IPS-18a (cell line): ENCODE measurements around the gene BOC.

ENCODE experiments used
- H3K27ac ChIP-seq: one replicate; pipeline ENCODE4 v1.5.1; 2013; ENCODE audit warnings: low read length
- H3K27me3 ChIP-seq: one replicate; pipeline ENCODE4 v1.6.1; 2013; ENCODE audit warnings: mild to moderate bottlenecking, low read length; ENCODE audit not compliant: control insufficient read depth, insufficient read depth
- H3K36me3 ChIP-seq: one replicate; pipeline ENCODE4 v1.6.1; 2013; ENCODE audit warnings: low read depth, low read length; ENCODE audit not compliant: control insufficient read depth
- H3K4me1 ChIP-seq: one replicate; pipeline ENCODE4 v1.6.1; 2013; ENCODE audit warnings: low read depth, low read length; ENCODE audit not compliant: control insufficient read depth
- H3K4me3 ChIP-seq: one replicate; pipeline ENCODE4 v1.5.1; 2013; ENCODE audit warnings: low read length
- H3K9ac ChIP-seq: one replicate; pipeline ENCODE4 v1.6.1; 2013; ENCODE audit warnings: mild to moderate bottlenecking, low read length, moderate library complexity
- H3K9me3 ChIP-seq: one replicate; pipeline ENCODE4 v1.6.1; 2013; ENCODE audit warnings: low read depth, low read length; ENCODE audit not compliant: control insufficient read depth

The BOC gene

GRCh38 chr3:113275929-113276750, 64.8 kb downstream of the BOC start:
- no peaks in the 10 kb centered on the region for H3K27me3 ChIP-seq
- H3K9me3 ChIP-seq, result no peaks in the 10 kb centered on the region
- peaks cover 15% of the 10 kb centered on the region for H3K36me3 ChIP-seq
- H3K9ac ChIP-seq, result no peak overlapping the region
- H3K4me1 ChIP-seq, result peaks cover 13% of the 10 kb centered on the region
- no peak overlapping the region for H3K27ac ChIP-seq
- H3K4me3 ChIP-seq, result no peak overlapping the region

- Histone ChIP-seq H3K36me3 (peaks cover 12% of the 10 kb centered on the region), H3K27me3 (no peaks in the 10 kb centered on the region), H3K27ac (no peak overlapping the region)
Measured at GRCh38 chr3:113276751-113277080, 65.4 kb downstream of the BOC start.

GRCh38 chr3:113277414-113277813, 66.1 kb downstream of the BOC start:
- Histone ChIP-seq H3K27ac (no peak overlapping the region), H3K4me1 (peaks cover 13% of the 10 kb centered on the region), H3K36me3 (peaks cover 6% of the 10 kb centered on the region), H3K27me3 (no peaks in the 10 kb centered on the region), H3K4me3 (no peak overlapping the region), H3K9me3 (no peaks in the 10 kb centered on the region), H3K9ac (no peak overlapping the region)

More at GRCh38 chr3:113276751-113277080, 65.4 kb downstream of the BOC start:
- Histone ChIP-seq H3K4me1 (peaks cover 13% of the 10 kb centered on the region), H3K9ac (no peak overlapping the region), H3K9me3 (no peaks in the 10 kb centered on the region), H3K4me3 (no peak overlapping the region)

- Histone ChIP-seq H3K9me3 (no peaks in the 10 kb centered on the region), H3K9ac (no peak overlapping the region), H3K36me3 (peaks cover 6% of the 10 kb centered on the region), H3K4me1 (peaks cover 13% of the 10 kb centered on the region), H3K27ac (no peak overlapping the region), H3K27me3 (no peaks in the 10 kb centered on the region), H3K4me3 (no peak overlapping the region)
Measured at GRCh38 chr3:113277941-113278598, 66.7 kb downstream of the BOC start.

- peaks cover 13% of the 10 kb centered on the region for H3K4me1 ChIP-seq
- no peak overlapping the region for H3K4me3 ChIP-seq
- H3K9ac ChIP-seq, result no peak overlapping the region
- H3K27me3 ChIP-seq, result no peaks in the 10 kb centered on the region
- peaks cover 3% of the 10 kb centered on the region for H3K36me3 ChIP-seq
- H3K9me3 ChIP-seq, result no peaks in the 10 kb centered on the region
- no peak overlapping the region for H3K27ac ChIP-seq
Measured at GRCh38 chr3:113278599-113278955, 67.2 kb downstream of the BOC start.

GRCh38 chr3:113279686-113280085, 68.3 kb downstream of the BOC start:
- H3K4me1 ChIP-seq, result peaks cover 13% of the 10 kb centered on the region
- H3K4me3 ChIP-seq, result no peak overlapping the region
- H3K36me3 ChIP-seq, result peaks cover 2% of the 10 kb centered on the region
- H3K9me3 ChIP-seq, result no peaks in the 10 kb centered on the region
- no peak overlapping the region for H3K9ac ChIP-seq
- no peak overlapping the region for H3K27ac ChIP-seq
- H3K27me3 ChIP-seq, result no peaks in the 10 kb centered on the region

- no peaks in the 10 kb centered on the region for H3K27me3 ChIP-seq
- H3K9ac ChIP-seq, result no peak overlapping the region
- H3K9me3 ChIP-seq, result no peaks in the 10 kb centered on the region
- H3K27ac ChIP-seq, result no peak overlapping the region
- no peak overlapping the region for H3K4me3 ChIP-seq
- no peaks in the 10 kb centered on the region for H3K4me1 ChIP-seq
- H3K36me3 ChIP-seq, result no peaks in the 10 kb centered on the region
Measured at GRCh38 chr3:113283306-113283705, 71.9 kb downstream of the BOC start.

GRCh38 chr3:113284453-113285050, 73.2 kb downstream of the BOC start:
- no peak overlapping the region for H3K9ac ChIP-seq
- no peaks in the 10 kb centered on the region for H3K27me3 ChIP-seq
- no peaks in the 10 kb centered on the region for H3K36me3 ChIP-seq
- H3K27ac ChIP-seq, result no peak overlapping the region
- H3K4me3 ChIP-seq, result no peak overlapping the region
- H3K9me3 ChIP-seq, result no peaks in the 10 kb centered on the region
- H3K4me1 ChIP-seq, result no peaks in the 10 kb centered on the region

- Histone ChIP-seq H3K27me3 (no peaks in the 10 kb centered on the region), H3K4me3 (no peak overlapping the region), H3K9me3 (no peaks in the 10 kb centered on the region), H3K27ac (no peak overlapping the region), H3K36me3 (no peaks in the 10 kb centered on the region), H3K9ac (no peak overlapping the region), H3K4me1 (no peaks in the 10 kb centered on the region)
Measured at GRCh38 chr3:113285226-113285625, 73.9 kb downstream of the BOC start.

- H3K4me3 ChIP-seq, result no peak overlapping the region
- no peak overlapping the region for H3K9ac ChIP-seq
- no peak overlapping the region for H3K27ac ChIP-seq
- no peaks in the 10 kb centered on the region for H3K27me3 ChIP-seq
- H3K36me3 ChIP-seq, result no peaks in the 10 kb centered on the region
- no peaks in the 10 kb centered on the region for H3K4me1 ChIP-seq
- H3K9me3 ChIP-seq, result no peaks in the 10 kb centered on the region
Measured at GRCh38 chr3:113285741-113286140, 74.4 kb downstream of the BOC start.

- Histone ChIP-seq H3K4me3 (no peak overlapping the region), H3K36me3 (no peaks in the 10 kb centered on the region), H3K27me3 (no peaks in the 10 kb centered on the region), H3K27ac (no peak overlapping the region), H3K9me3 (no peaks in the 10 kb centered on the region), H3K4me1 (no peaks in the 10 kb centered on the region), H3K9ac (no peak overlapping the region)
Measured at GRCh38 chr3:113286524-113286923, 75.2 kb downstream of the BOC start.
